GM12891 (cell line): ENCODE data around the gene ATP8B1.

Experiments
- POLR2A ChIP-seq: IDR thresholded peaks from 2 replicates; pipeline ENCODE4 v1.6.1; 2011; ENCODE audit warnings: low read depth, low read length, control low read depth
- POLR2AphosphoS5 ChIP-seq: IDR thresholded peaks from 2 replicates; pipeline ENCODE4 v1.6.1; 2011; ENCODE audit warnings: low read depth, low read length, control low read depth
- POU2F2 ChIP-seq: IDR thresholded peaks from 2 replicates; pipeline ENCODE4 v1.6.1; 2011; ENCODE audit warnings: low read depth, mild to moderate bottlenecking, control low read depth, low read length, moderate library complexity
- TAF1 ChIP-seq: IDR thresholded peaks from 2 replicates; pipeline ENCODE4 v1.6.1; 2011; ENCODE audit warnings: low read depth, low read length, control low read depth

DNA sequence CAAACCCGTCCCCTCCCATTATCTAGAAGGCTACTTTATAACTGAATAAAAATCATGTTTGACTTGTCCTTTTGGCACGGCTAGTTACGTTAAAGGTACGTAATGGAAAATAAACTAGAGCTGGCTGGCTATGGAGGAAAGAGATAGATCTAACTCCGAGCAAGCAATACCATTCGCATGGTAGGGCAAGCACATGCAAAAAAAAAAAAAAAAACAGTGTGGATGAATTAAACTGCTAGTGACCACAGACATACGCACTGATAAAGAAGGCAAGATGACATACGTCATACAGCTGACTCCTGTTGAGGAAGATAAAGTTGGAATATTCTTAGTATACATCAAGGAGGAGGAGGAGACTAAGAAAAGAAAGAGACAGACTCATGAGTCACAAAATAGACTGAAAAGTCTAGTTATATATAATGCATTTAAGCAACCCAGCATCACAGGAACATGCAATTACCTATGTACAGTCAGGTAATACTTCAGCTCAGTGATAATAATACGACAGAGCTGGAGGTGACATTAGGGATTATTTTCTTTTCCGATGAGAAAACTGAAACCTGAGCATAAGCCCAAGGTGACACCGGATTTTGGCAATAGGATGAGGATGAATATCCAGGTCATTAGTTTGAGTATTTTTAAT, 143.5 kb downstream of the ATP8B1 start:
- no peak for TF ChIP-seq TAF1
- no peak for TF ChIP-seq POLR2A
- no peak for TF ChIP-seq POLR2AphosphoS5
- no peak for TF ChIP-seq POU2F2
